Measurements from ENCODE around the gene C1orf35. TPM values are rescaled to one million over a fixed set of nuclear protein-coding genes. Genes with fewer than 3 reads are reported as not detected.

Gene C1orf35
- total and polyA plus RNA-seq, 9 donors, result 11.8 to 15.1 (median 13.5) TPM

DNA sequence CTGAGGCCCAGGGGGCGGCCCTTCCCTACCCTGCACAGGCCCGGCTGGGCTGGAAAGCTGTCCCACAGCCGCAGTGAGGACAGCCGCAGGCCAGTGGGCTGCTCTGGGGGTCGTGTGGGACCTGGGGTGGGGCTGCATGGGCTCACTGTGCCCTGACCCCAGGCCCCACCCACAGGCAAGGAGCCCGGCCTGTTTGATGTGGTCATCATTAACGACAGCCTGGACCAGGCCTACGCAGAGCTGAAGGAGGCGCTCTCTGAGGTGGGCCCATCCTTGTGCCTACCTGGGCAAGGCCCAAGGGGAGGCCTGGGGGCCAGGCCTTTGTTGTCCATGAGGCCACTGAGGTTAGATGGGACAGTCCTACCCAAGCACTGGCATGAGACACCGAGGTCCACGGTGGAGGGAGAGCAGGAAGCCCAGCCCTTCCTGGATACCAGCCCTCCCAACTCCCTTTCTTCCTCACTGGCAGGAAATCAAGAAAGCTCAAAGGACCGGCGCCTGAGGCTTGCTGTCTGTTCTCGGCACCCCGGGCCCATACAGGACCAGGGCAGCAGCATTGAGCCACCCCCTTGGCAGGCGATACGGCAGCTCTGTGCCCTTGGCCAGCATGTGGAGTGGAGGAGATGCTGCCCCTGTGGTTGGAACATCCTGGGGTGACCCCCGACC, 45.2 kb upstream of the C1orf35 start:
- H3K36me3 ChIP-seq (ENCODE audit: control insufficient read depth, insufficient read depth, low read length), result peaks cover 42% of the 10 kb centered on the region
- no peak overlapping the region for H3K4me3 ChIP-seq (ENCODE audit: low read length)
- no peaks in the 10 kb centered on the region for H3K27me3 ChIP-seq (ENCODE audit: control insufficient read depth, insufficient read depth, low read length)
- H3K27ac ChIP-seq (ENCODE audit: low read length), result no peak overlapping the region
- peak; percentile 31 for DNase-seq
- H3K4me1 ChIP-seq (ENCODE audit: control insufficient read depth, insufficient read depth, low read length), result peaks cover 62% of the 10 kb centered on the region
- H3K9me3 ChIP-seq (replicated peaks; ENCODE audit: control insufficient read depth, low read depth, low read length), result no peaks in the 10 kb centered on the region
- WGBS (ENCODE audit: insufficient coverage), result 51% methylated on average over 6 of the region's 18 CpGs

DNA sequence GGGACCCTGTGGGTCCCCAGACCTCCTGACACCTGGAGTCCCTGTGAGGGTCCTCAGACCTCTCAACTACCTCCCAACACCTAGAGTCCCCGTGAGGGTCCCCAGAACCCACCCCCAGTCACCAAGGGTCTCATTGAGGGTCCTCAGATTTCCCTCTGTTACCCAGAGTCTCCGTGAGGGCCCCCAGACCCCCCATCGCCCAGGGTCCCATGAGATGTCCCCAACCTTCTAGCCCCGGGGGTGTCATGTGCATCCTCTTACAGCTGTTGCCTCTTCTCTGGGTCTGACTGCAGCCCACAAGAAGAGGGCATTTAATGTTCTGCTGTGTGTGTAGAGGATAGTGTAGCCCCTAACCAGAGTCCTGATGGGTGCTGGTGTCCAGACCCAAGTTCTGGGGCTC, 44.6 kb upstream of the C1orf35 start:
- peak; percentile 3 for DNase-seq
- no peaks in the 10 kb centered on the region for H3K9me3 ChIP-seq (replicated peaks; ENCODE audit: control insufficient read depth, low read depth, low read length)
- no peak overlapping the region for H3K27ac ChIP-seq (ENCODE audit: low read length)
- peaks cover 42% of the 10 kb centered on the region for H3K36me3 ChIP-seq (ENCODE audit: control insufficient read depth, insufficient read depth, low read length)
- H3K27me3 ChIP-seq (ENCODE audit: control insufficient read depth, insufficient read depth, low read length), result no peaks in the 10 kb centered on the region
- H3K4me1 ChIP-seq (ENCODE audit: control insufficient read depth, insufficient read depth, low read length), result peaks cover 68% of the 10 kb centered on the region
- WGBS (ENCODE audit: insufficient coverage), result 89% methylated on average over 2 of the region's 4 CpGs
- no peak overlapping the region for H3K4me3 ChIP-seq (ENCODE audit: low read length)

DNA sequence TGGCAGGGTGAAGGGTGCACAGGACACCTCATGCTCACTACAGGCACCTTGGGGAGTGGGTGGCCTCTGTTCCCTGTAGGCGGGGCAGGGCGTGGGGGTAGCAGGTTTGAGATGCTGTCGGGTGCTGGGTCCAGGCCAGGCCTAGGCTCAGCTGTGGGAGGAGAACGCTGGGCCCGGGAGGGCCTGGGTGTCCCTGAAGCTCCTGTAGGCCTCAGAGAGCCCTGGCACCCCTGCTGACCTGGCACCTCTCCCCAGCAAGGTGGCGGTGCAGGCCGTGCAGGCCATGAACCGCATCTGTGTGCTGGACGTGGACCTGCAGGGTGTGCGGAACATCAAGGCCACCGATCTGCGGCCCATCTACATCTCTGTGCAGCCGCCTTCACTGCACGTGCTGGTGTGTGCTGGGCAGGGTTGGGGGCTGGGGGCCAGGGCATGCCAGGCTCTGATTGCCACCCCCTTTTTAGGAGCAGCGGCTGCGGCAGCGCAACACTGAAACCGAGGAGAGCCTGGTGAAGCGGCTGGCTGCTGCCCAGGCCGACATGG, 44.1 kb upstream of the C1orf35 start:
- Histone ChIP-seq H3K27ac (ENCODE audit: low read length) (no peak overlapping the region), H3K27me3 (ENCODE audit: control insufficient read depth, insufficient read depth, low read length) (no peaks in the 10 kb centered on the region), H3K4me3 (ENCODE audit: low read length) (no peak overlapping the region), H3K36me3 (ENCODE audit: control insufficient read depth, insufficient read depth, low read length) (peaks cover 44% of the 10 kb centered on the region), H3K4me1 (ENCODE audit: control insufficient read depth, insufficient read depth, low read length) (peaks cover 74% of the 10 kb centered on the region), H3K9me3 (replicated peaks; ENCODE audit: control insufficient read depth, low read depth, low read length) (no peaks in the 10 kb centered on the region)
- peak; percentile 3 for DNase-seq
- 92% methylated on average over 20 of the region's 20 CpGs for WGBS (ENCODE audit: insufficient coverage)

DNA sequence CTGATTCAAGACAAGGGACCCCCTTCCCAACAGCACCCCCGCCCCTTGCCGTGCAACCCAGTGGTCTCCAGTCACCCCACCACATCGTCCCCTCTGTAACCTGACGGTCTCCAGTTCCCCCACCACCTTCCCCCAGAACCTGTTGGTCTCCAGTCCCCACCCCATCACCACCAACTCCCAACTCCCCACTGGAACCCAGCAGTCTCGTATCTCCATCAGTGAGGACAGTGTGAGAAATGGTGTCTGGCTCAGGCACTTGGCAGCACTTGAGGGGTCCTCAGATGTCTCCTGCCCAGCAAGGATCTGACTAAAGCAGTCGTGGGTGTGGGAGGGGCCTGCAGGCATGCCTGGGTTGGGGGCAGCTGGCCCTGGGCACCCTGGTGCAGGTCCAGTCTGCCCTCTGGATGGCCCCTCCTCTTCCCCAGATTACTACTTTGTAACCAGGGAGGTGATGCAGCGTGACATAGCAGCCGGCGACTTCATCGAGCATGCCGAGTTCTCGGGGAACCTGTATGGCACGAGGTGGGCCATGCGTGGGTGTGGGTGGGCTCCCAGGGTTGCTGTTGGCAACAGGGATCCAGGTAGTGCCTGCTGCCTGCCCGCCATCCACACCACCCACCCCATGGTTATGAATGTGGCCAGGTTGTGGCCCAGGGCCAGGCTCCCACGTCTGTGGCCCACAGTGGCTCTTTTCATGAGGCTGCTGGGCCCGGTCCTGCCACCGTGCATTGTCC, 43.5 kb upstream of the C1orf35 start:
- H3K27ac ChIP-seq (ENCODE audit: low read length), result no peak overlapping the region
- 81% methylated on average over 9 of the region's 18 CpGs for WGBS (ENCODE audit: insufficient coverage)
- H3K9me3 ChIP-seq (replicated peaks; ENCODE audit: control insufficient read depth, low read depth, low read length), result no peaks in the 10 kb centered on the region
- H3K27me3 ChIP-seq (ENCODE audit: control insufficient read depth, insufficient read depth, low read length), result no peaks in the 10 kb centered on the region
- H3K36me3 ChIP-seq (ENCODE audit: control insufficient read depth, insufficient read depth, low read length), result peaks cover 50% of the 10 kb centered on the region
- no peak overlapping the region for H3K4me3 ChIP-seq (ENCODE audit: low read length)
- H3K4me1 ChIP-seq (ENCODE audit: control insufficient read depth, insufficient read depth, low read length), result peaks cover 74% of the 10 kb centered on the region
- DNase-seq, result peak; percentile 2

GRCh38 chr1:228145463-228146416, 42.6 kb upstream of the C1orf35 start:
- H3K9me3 ChIP-seq (replicated peaks; ENCODE audit: control insufficient read depth, low read depth, low read length), result no peaks in the 10 kb centered on the region
- peaks cover 74% of the 10 kb centered on the region for H3K4me1 ChIP-seq (ENCODE audit: control insufficient read depth, insufficient read depth, low read length)
- no peak overlapping the region for H3K27ac ChIP-seq (ENCODE audit: low read length)
- H3K27me3 ChIP-seq (ENCODE audit: control insufficient read depth, insufficient read depth, low read length), result no peaks in the 10 kb centered on the region
- 85% methylated on average over 25 of the region's 31 CpGs for WGBS (ENCODE audit: insufficient coverage)
- H3K4me3 ChIP-seq (ENCODE audit: low read length), result no peak overlapping the region
- peaks cover 53% of the 10 kb centered on the region for H3K36me3 ChIP-seq (ENCODE audit: control insufficient read depth, insufficient read depth, low read length)
- DNase-seq, result peak; percentile 5

DNA sequence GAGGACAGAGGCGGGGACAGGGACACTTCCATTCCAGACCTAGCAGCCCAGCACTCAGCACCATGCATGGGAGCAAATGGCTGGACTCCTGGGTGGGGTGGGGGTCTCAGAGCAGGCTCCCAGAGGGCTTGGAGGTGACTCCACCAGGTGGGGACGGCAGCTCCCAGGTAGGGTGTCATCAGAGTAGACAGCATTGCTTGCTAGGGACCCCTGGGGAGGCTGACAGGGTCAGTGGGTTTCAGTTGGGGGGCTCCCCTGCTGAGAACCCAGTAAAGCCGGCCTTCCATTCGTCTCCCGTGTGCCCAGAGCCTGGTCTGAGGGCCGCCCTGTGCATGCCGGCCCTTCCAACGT, 41.8 kb upstream of the C1orf35 start:
- Histone ChIP-seq H3K36me3 (ENCODE audit: control insufficient read depth, insufficient read depth, low read length) (peaks cover 53% of the 10 kb centered on the region), H3K4me3 (ENCODE audit: low read length) (no peak overlapping the region), H3K9me3 (replicated peaks; ENCODE audit: control insufficient read depth, low read depth, low read length) (no peaks in the 10 kb centered on the region), H3K4me1 (ENCODE audit: control insufficient read depth, insufficient read depth, low read length) (peaks cover 68% of the 10 kb centered on the region), H3K27me3 (ENCODE audit: control insufficient read depth, insufficient read depth, low read length) (no peaks in the 10 kb centered on the region), H3K27ac (ENCODE audit: low read length) (no peak overlapping the region)
- WGBS (ENCODE audit: insufficient coverage), result 80% methylated on average over 7 of the region's 8 CpGs
- no peak for DNase-seq

- peaks cover 65% of the 10 kb centered on the region for H3K4me1 ChIP-seq (ENCODE audit: control insufficient read depth, insufficient read depth, low read length)
- no peak overlapping the region for H3K4me3 ChIP-seq (ENCODE audit: low read length)
- peak; percentile 4 for DNase-seq
- peaks cover 53% of the 10 kb centered on the region for H3K36me3 ChIP-seq (ENCODE audit: control insufficient read depth, insufficient read depth, low read length)
- H3K9me3 ChIP-seq (replicated peaks; ENCODE audit: control insufficient read depth, low read depth, low read length), result no peaks in the 10 kb centered on the region
- WGBS (ENCODE audit: insufficient coverage), result 79% methylated on average over 10 of the region's 16 CpGs
- H3K27me3 ChIP-seq (ENCODE audit: control insufficient read depth, insufficient read depth, low read length), result no peaks in the 10 kb centered on the region
- H3K27ac ChIP-seq (ENCODE audit: low read length), result no peak overlapping the region
Measured at GRCh38 chr1:228144193-228144992, 41.3 kb upstream of the C1orf35 start.

- Histone ChIP-seq H3K27me3 (ENCODE audit: control insufficient read depth, insufficient read depth, low read length) (no peaks in the 10 kb centered on the region), H3K27ac (ENCODE audit: low read length) (no peak overlapping the region), H3K4me1 (ENCODE audit: control insufficient read depth, insufficient read depth, low read length) (peaks cover 60% of the 10 kb centered on the region), H3K4me3 (ENCODE audit: low read length) (no peak overlapping the region), H3K9me3 (replicated peaks; ENCODE audit: control insufficient read depth, low read depth, low read length) (no peaks in the 10 kb centered on the region), H3K36me3 (ENCODE audit: control insufficient read depth, insufficient read depth, low read length) (peaks cover 49% of the 10 kb centered on the region)
- WGBS (ENCODE audit: insufficient coverage), result 84% methylated on average over 11 of the region's 12 CpGs
- peak; percentile 3 for DNase-seq
Measured at GRCh38 chr1:228143480-228144192, 40.5 kb upstream of the C1orf35 start.

DNA sequence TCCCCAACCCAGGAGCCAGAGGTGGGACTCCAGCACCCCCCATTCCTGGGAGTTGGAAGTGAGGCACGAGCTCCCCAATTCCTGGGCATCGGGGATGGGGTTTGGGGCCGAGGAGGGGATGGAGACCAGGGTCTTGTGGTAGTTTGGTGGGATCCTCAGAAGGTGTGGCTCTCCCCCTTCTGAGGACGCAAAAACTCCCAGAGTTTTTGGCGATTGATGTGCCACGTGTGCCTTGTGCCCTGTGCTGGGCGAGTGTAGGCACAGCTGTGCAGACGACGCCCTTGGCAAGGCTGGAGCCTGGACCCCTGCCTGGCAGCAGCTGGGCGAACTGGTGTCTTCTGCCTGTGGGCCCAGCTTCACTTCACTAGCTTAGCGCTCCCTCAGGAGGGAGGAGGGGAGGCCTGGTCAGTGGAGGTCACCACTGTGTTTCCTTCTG, 39.6 kb upstream of the C1orf35 start:
- H3K27me3 ChIP-seq (ENCODE audit: control insufficient read depth, insufficient read depth, low read length), result peaks cover 2% of the 10 kb centered on the region
- peaks cover 41% of the 10 kb centered on the region for H3K36me3 ChIP-seq (ENCODE audit: control insufficient read depth, insufficient read depth, low read length)
- H3K4me3 ChIP-seq (ENCODE audit: low read length), result no peak overlapping the region
- peak overlapping the region; percentile 94 for H3K27ac ChIP-seq (ENCODE audit: low read length)
- WGBS (ENCODE audit: insufficient coverage), result 74% methylated on average over 11 of the region's 11 CpGs
- H3K4me1 ChIP-seq (ENCODE audit: control insufficient read depth, insufficient read depth, low read length), result peaks cover 51% of the 10 kb centered on the region
- peak; percentile 74 for DNase-seq
- H3K9me3 ChIP-seq (replicated peaks; ENCODE audit: control insufficient read depth, low read depth, low read length), result no peaks in the 10 kb centered on the region
